Measurements from ENCODE around the gene NELFB.

GRCh38 chr9:137279741-137280473 is 24.8 kb downstream of the NELFB start:
- TF ChIP-seq ESRRG (CRISPR knock-in tag; IDR thresholded peaks at IDR 0.05) (no peak), RARB (CRISPR knock-in tag; IDR thresholded peaks at IDR 0.05) (no peak), ARNTL (CRISPR knock-in tag; IDR thresholded peaks at IDR 0.05; ENCODE audit: borderline replicate concordance, low read depth) (no peak), TSHZ2 (CRISPR knock-in tag; IDR thresholded peaks at IDR 0.05) (no peak), BACH2 (CRISPR knock-in tag; IDR thresholded peaks at IDR 0.05; ENCODE audit: borderline replicate concordance) (no peak), POU6F1 (CRISPR knock-in tag; IDR thresholded peaks at IDR 0.05; ENCODE audit: borderline replicate concordance, low read depth) (no peak), ISL1 (CRISPR knock-in tag; IDR thresholded peaks at IDR 0.05) (no peak), OSR1 (CRISPR knock-in tag; IDR thresholded peaks at IDR 0.05) (no peak), ZFP3 (CRISPR knock-in tag; IDR thresholded peaks at IDR 0.05) (no peak), ZNF565 (CRISPR knock-in tag; conservative IDR thresholded peaks at IDR 0.05; ENCODE audit: low read depth) (no peak), ZFP30 (CRISPR knock-in tag; IDR thresholded peaks at IDR 0.05) (no peak)
- TF ChIP-seq, protein P1, sequence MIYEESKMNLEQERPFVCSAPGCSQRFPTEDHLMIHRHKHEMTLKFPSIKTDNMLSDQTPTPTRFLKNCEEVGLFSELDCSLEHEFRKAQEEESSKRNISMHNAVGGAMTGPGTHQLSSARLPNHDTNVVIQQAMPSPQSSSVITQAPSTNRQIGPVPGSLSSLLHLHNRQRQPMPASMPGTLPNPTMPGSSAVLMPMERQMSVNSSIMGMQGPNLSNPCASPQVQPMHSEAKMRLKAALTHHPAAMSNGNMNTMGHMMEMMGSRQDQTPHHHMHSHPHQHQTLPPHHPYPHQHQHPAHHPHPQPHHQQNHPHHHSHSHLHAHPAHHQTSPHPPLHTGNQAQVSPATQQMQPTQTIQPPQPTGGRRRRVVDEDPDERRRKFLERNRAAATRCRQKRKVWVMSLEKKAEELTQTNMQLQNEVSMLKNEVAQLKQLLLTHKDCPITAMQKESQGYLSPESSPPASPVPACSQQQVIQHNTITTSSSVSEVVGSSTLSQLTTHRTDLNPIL (CRISPR knock-in tag; IDR thresholded peaks at IDR 0.05; ENCODE audit: low read depth) = no peak
